H9 (cell line): ENCODE data around the gene DGKH. TPM values are rescaled to one million over a fixed set of nuclear protein-coding genes. Genes with fewer than 3 reads are reported as not detected.

Experiments used
- DNase-seq: peaks from one replicate; pipeline ENCODE4 v3.0.0-alpha.2; 2017
- H2AFZ ChIP-seq: one replicate; pipeline ENCODE4 v1.6.1; 2013; ENCODE audit warnings: mild to moderate bottlenecking, low read length, control low read depth, moderate library complexity
- H2AK5ac ChIP-seq: 2 replicates; pipeline ENCODE4 v1.6.1; 2013; ENCODE audit warnings: low read length, control low read depth, mixed read lengths; ENCODE audit not compliant: insufficient read length
- H2BK120ac ChIP-seq: one replicate; pipeline ENCODE4 v1.6.1; 2013; ENCODE audit warnings: low read depth, mild to moderate bottlenecking, low read length, control low read depth, inconsistent platforms; ENCODE audit not compliant: poor library complexity, severe bottlenecking
- H2BK12ac ChIP-seq: 2 replicates; pipeline ENCODE4 v1.6.1; 2013; ENCODE audit warnings: low read length, control low read depth, mixed read lengths, low read depth; ENCODE audit not compliant: insufficient read length
- H2BK15ac ChIP-seq: 2 replicates; pipeline ENCODE4 v1.6.1; 2013; ENCODE audit warnings: low read depth, low read length, control low read depth
- H2BK20ac ChIP-seq: one replicate; pipeline ENCODE4 v1.6.1; 2013; ENCODE audit warnings: low read depth, mild to moderate bottlenecking, low read length, control low read depth, inconsistent platforms; ENCODE audit not compliant: poor library complexity, severe bottlenecking
- H2BK5ac ChIP-seq: 2 replicates; pipeline ENCODE4 v1.6.1; 2013; ENCODE audit warnings: low read length, control low read depth, mixed read lengths; ENCODE audit not compliant: insufficient read length
- H3K14ac ChIP-seq: 2 replicates; pipeline ENCODE4 v1.6.1; 2013; ENCODE audit warnings: low read length, control low read depth; ENCODE audit not compliant: insufficient read depth
- H3K18ac ChIP-seq: 2 replicates; pipeline ENCODE4 v1.6.1; 2013; ENCODE audit warnings: low read depth, mild to moderate bottlenecking, mixed read lengths, low read length, control low read depth; ENCODE audit not compliant: insufficient read length
- H3K23ac ChIP-seq: 2 replicates; pipeline ENCODE4 v1.6.1; 2013; ENCODE audit warnings: low read length, control low read depth, mixed read lengths, low read depth; ENCODE audit not compliant: insufficient read length
- H3K23me2 ChIP-seq: 2 replicates; pipeline ENCODE4 v1.6.1; 2013; ENCODE audit warnings: low read depth, mild to moderate bottlenecking, mixed read lengths, low read length, control low read depth; ENCODE audit not compliant: insufficient read length, poor library complexity, severe bottlenecking
- H3K27ac ChIP-seq: 2 replicates; pipeline ENCODE4 v1.5.1; 2013; ENCODE audit warnings: low read length, control low read depth, mixed read lengths, low read depth; ENCODE audit not compliant: insufficient read length
- H3K27me3 ChIP-seq: 2 replicates; pipeline ENCODE4 v1.6.1; 2013; ENCODE audit warnings: low read length, control low read depth, inconsistent platforms; ENCODE audit not compliant: insufficient read depth
- H3K4ac ChIP-seq: 2 replicates; pipeline ENCODE4 v1.6.1; 2013; ENCODE audit warnings: low read depth, mild to moderate bottlenecking, control low read depth, inconsistent platforms, low read length, moderate library complexity
- H3K4me1 ChIP-seq: 2 replicates; pipeline ENCODE4 v1.6.1; 2013; ENCODE audit warnings: low read length, control low read depth, inconsistent platforms; ENCODE audit not compliant: insufficient read depth
- H3K4me2 ChIP-seq: 2 replicates; pipeline ENCODE4 v1.6.1; 2013; ENCODE audit warnings: low read length, control low read depth, mixed read lengths; ENCODE audit not compliant: insufficient read length, insufficient read depth
- H3K56ac ChIP-seq: 2 replicates; pipeline ENCODE4 v1.6.1; 2013; ENCODE audit warnings: low read depth, mild to moderate bottlenecking, mixed read lengths, low read length, control low read depth; ENCODE audit not compliant: insufficient read length
- H3K79me1 ChIP-seq: 2 replicates; pipeline ENCODE4 v1.6.1; 2013; ENCODE audit warnings: low read depth, mild to moderate bottlenecking, moderate library complexity, low read length, control low read depth, inconsistent platforms; ENCODE audit not compliant: insufficient read depth, poor library complexity, severe bottlenecking
- H3K79me2 ChIP-seq: 2 replicates; pipeline ENCODE4 v1.6.1; 2013; ENCODE audit warnings: low read length, control low read depth, inconsistent platforms; ENCODE audit not compliant: insufficient read depth
- H3K9ac ChIP-seq: 2 replicates; pipeline ENCODE4 v1.6.1; 2013; ENCODE audit warnings: low read length, control low read depth, mixed read lengths; ENCODE audit not compliant: insufficient read length; ENCODE audit errors: extremely low read depth
- H3K9me3 ChIP-seq: one replicate; pipeline ENCODE4 v1.6.1; 2013; ENCODE audit warnings: low read depth, low read length, inconsistent platforms; ENCODE audit not compliant: control insufficient read depth
- H3T11ph ChIP-seq: one replicate; pipeline ENCODE4 v1.6.1; 2013; ENCODE audit warnings: mild to moderate bottlenecking, low read length, control low read depth, inconsistent platforms
- H4K20me1 ChIP-seq: one replicate; pipeline ENCODE4 v1.6.1; 2013; ENCODE audit not compliant: control insufficient read depth, insufficient read length, insufficient read depth
- H4K5ac ChIP-seq: 2 replicates; pipeline ENCODE4 v1.6.1; 2013; ENCODE audit warnings: low read depth, mild to moderate bottlenecking, mixed read lengths, low read length, control low read depth; ENCODE audit not compliant: insufficient read length
- H4K8ac ChIP-seq: replicated peaks from 2 replicates; pipeline ENCODE4 v1.6.1; 2013; ENCODE audit warnings: low read length, control low read depth, mixed read lengths, low read depth; ENCODE audit not compliant: insufficient read length
- H4K91ac ChIP-seq: 2 replicates; pipeline ENCODE4 v1.6.1; 2013; ENCODE audit warnings: low read depth, mild to moderate bottlenecking, moderate library complexity, mixed read lengths, low read length, control low read depth; ENCODE audit not compliant: insufficient read length
- H3K27ac Mint-ChIP-seq, 3 experiments: 2 replicates in 2 of 3; 3 replicates in 1 of 3; pipeline ENCODE4 v1.8.0; 2020 to 2021; ENCODE audit warnings: mixed read lengths in 3 of 3, mild to moderate bottlenecking in 1 of 3, moderate library complexity in 1 of 3
- H3K27me3 Mint-ChIP-seq: 2 replicates; pipeline ENCODE4 v1.8.0; 2021; ENCODE audit warnings: low read depth, mild to moderate bottlenecking, moderate library complexity, mixed read lengths
- H3K36me3 Mint-ChIP-seq, 3 experiments: 2 replicates in 2 of 3; 3 replicates in 1 of 3; pipeline ENCODE4 v1.8.0; 2020 to 2021; ENCODE audit warnings: low read depth in 3 of 3, mixed read lengths in 3 of 3; ENCODE audit not compliant: insufficient read depth in 1 of 3
- H3K4me1 Mint-ChIP-seq, 2 experiments: 2 replicates each; pipeline ENCODE4 v1.8.0; 2020; ENCODE audit warnings: mixed read lengths in 2 of 2
- H3K4me3 Mint-ChIP-seq, 2 experiments: 2 replicates in 1 of 2; 3 replicates in 1 of 2; pipeline ENCODE4 v1.8.0; 2020 to 2021; ENCODE audit warnings: mild to moderate bottlenecking in 2 of 2, mixed read lengths in 2 of 2, moderate library complexity in 1 of 2
- H3K9me3 Mint-ChIP-seq, 2 experiments: 2 replicates in 1 of 2; 3 replicates in 1 of 2; pipeline ENCODE4 v1.8.0; 2020; ENCODE audit warnings: mild to moderate bottlenecking in 2 of 2, mixed read lengths in 2 of 2, moderate library complexity in 1 of 2
- CTCF ChIP-seq: fragments of 200-600 bp; sonication (generic); conservative IDR thresholded peaks from 3 replicates; pipeline ENCODE4 v1.8.0; 2021; ENCODE audit warnings: antibody characterized with exemption, mild to moderate bottlenecking
- WGBS: extraction: QIAGEN DNeasy Blood & Tissue Kit; methylation state at CpG from one replicate; pipeline ENCODE4 v1.1.7; 2013; ENCODE audit warnings: missing lambda C conversion rate, low lambda C conversion rate, mixed read lengths; ENCODE audit not compliant: insufficient read length; ENCODE audit errors: extremely low coverage; 5-methylcytosine and 5-hydroxymethylcytosine counted together
- total RNA-seq: library from RNA; stranded (reverse); gene quantifications from 2 replicates; pipeline ENCODE4 v1.2.1, GENCODE V29; 2021

Gene DGKH
- total RNA-seq, 1 experiment from 2014 or later = 8.6 TPM

DNA sequence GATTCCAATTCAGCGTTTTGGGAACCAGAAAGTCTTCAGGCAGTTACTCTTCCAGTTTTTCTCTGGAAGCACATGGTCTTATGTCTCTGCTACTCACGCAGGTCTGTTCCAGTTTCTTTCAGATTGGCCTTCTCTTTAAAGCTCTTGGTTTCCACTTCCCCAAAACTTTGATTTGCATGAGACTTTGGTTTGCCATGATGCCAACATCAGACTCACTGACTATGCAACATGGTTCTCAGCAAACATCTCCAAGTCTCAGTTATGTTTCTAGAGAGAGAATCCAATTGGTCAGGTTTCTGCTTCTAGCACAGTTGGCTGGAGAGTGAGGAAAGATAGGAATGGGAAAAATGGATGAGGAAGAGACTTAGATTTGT lies 226.6 kb downstream of the DGKH start:
- Histone ChIP-seq H4K20me1 (no peaks in the 10 kb centered on the region), H2BK120ac (no peak overlapping the region), H3K18ac (no peak overlapping the region), H3K79me2 (peaks cover 9% of the 10 kb centered on the region; the same call in 1 of the 2 replicates), H3T11ph (no peak overlapping the region), H3K14ac (no peak overlapping the region), H2AFZ (no peak overlapping the region), H2BK12ac (no peak overlapping the region), H2BK20ac (no peak overlapping the region), H3K23me2 (peaks cover 4% of the 10 kb centered on the region), H3K27me3 (no peaks in the 10 kb centered on the region), H3K4me1 (peaks cover 3% of the 10 kb centered on the region; the same call in 1 of the 2 replicates), H2BK5ac (no peak overlapping the region), H2BK15ac (no peak overlapping the region), H3K9ac (no peak overlapping the region), H3K56ac (no peak overlapping the region), H3K79me1 (no peaks in the 10 kb centered on the region), H3K4ac (no peak overlapping the region), H4K91ac (no peak overlapping the region), H4K8ac (no peak overlapping the region), H3K23ac (no peak overlapping the region), H3K4me2 (no peak overlapping the region), H4K5ac (no peak overlapping the region), H3K27ac (no peak overlapping the region), H3K9me3 (no peaks in the 10 kb centered on the region), H2AK5ac (no peak overlapping the region)
- no peak for TF ChIP-seq CTCF
- peaks cover 8 to 12% (median 11%) of the 10 kb centered on the region in 3 experiments; a peak in 6 of 7 replicates for H3K36me3 Mint-ChIP-seq
- peaks cover 12 to 16% of the 10 kb centered on the region in 2 experiments for H3K9me3 Mint-ChIP-seq
- H3K27me3 Mint-ChIP-seq = no peaks in the 10 kb centered on the region; the same call in 1 of the 2 replicates
- no peak overlapping the region; a peak in 1 of 7 replicates for H3K27ac Mint-ChIP-seq
- DNase-seq = no peak
- no peak overlapping the region for H3K4me3 Mint-ChIP-seq
- H3K4me1 Mint-ChIP-seq = peaks cover 45 to 47% of the 10 kb centered on the region in 2 experiments
- no CpG with 5 or more reads among the region's 2 CpGs for WGBS
